Right hindlimb (tissue), 1 donor: Measurements from ENCODE around the gene CDC42SE2.
"Not testable (repeated sequence)": the region's sequence is repeated elsewhere in the genome, so short reads cannot be mapped to it uniquely, and the experiment has no call there.

Source experiments
- DNase-seq: peaks from one replicate; pipeline ENCODE4 v3.0.0-alpha.2; 2018

CDC42SE2 gene

GRCh38 chr5:131371835-131372234, 108.0 kb downstream of the CDC42SE2 start:
- DNase-seq: no peak

GRCh38 chr5:131373265-131373664, 109.4 kb downstream of the CDC42SE2 start:
- DNase-seq: no peak

GRCh38 chr5:131375351-131375750, 111.5 kb downstream of the CDC42SE2 start:
- no peak for DNase-seq

GRCh38 chr5:131377346-131377745, 113.5 kb downstream of the CDC42SE2 start:
- DNase-seq: no peak

- no peak for DNase-seq
Observed at GRCh38 chr5:131377785-131378325, 114.0 kb downstream of the CDC42SE2 start.

GRCh38 chr5:131378721-131379541, 115.1 kb downstream of the CDC42SE2 start:
- DNase-seq: no peak

- DNase-seq: no peak
Observed at GRCh38 chr5:131379723-131380122, 115.9 kb downstream of the CDC42SE2 start.

GRCh38 chr5:131380238-131380637, 116.4 kb downstream of the CDC42SE2 start:
- not testable (repeated sequence) for DNase-seq

- DNase-seq: no peak
Observed at GRCh38 chr5:131381021-131381420, 117.2 kb downstream of the CDC42SE2 start.

- DNase-seq: no peak
Observed at GRCh38 chr5:131381777-131382176, 117.9 kb downstream of the CDC42SE2 start.

GRCh38 chr5:131382407-131383395, 118.8 kb downstream of the CDC42SE2 start:
- DNase-seq: no peak

- no peak for DNase-seq
Observed at GRCh38 chr5:131384173-131384572, 120.3 kb downstream of the CDC42SE2 start.

- no peak for DNase-seq
Observed at GRCh38 chr5:131384616-131385214, 120.9 kb downstream of the CDC42SE2 start.

GRCh38 chr5:131386124-131386523, 122.3 kb downstream of the CDC42SE2 start:
- no peak for DNase-seq

GRCh38 chr5:131386779-131387178, 122.9 kb downstream of the CDC42SE2 start:
- no peak for DNase-seq

GRCh38 chr5:131387255-131387654, 123.4 kb downstream of the CDC42SE2 start:
- no peak for DNase-seq

GRCh38 chr5:131389096-131389868, 125.4 kb downstream of the CDC42SE2 start:
- no peak for DNase-seq

GRCh38 chr5:131389869-131390265, 126.0 kb downstream of the CDC42SE2 start:
- DNase-seq: no peak

- no peak for DNase-seq
Observed at GRCh38 chr5:131392466-131393095, 128.7 kb downstream of the CDC42SE2 start.

GRCh38 chr5:131393498-131393968, 129.7 kb downstream of the CDC42SE2 start:
- no peak for DNase-seq

GRCh38 chr5:131394128-131394527, 130.3 kb downstream of the CDC42SE2 start:
- no peak for DNase-seq
